Activated CD4-positive, alpha-beta T cell treated with anti-CD3 and anti-CD28 coated beads, Interleukin-2, amount 50 U/mL, for 48 hours (primary cell): ENCODE data around the gene EDEM3.
"Not testable (repeated sequence)": the region's sequence is repeated elsewhere in the genome, so short reads cannot be mapped to it uniquely, and the experiment has no call there.

ENCODE experiments used
- DNase-seq, 2 experiments: peaks; one replicate each; pipeline ENCODE4 v3.0.0-alpha.2; 2020

The EDEM3 gene

GRCh38 chr1:184724843-184725242, 29.8 kb downstream of the EDEM3 start:
- DNase-seq: no peak

- DNase-seq: no peak
Observed at GRCh38 chr1:184716158-184716557, 38.5 kb downstream of the EDEM3 start.

- no peak for DNase-seq
Observed at GRCh38 chr1:184709418-184709817, 45.2 kb downstream of the EDEM3 start.

- DNase-seq: no peak
Observed at GRCh38 chr1:184708084-184708676, 46.5 kb downstream of the EDEM3 start.

- DNase-seq: no peak
Observed at GRCh38 chr1:184705271-184705670, 49.4 kb downstream of the EDEM3 start.

- DNase-seq: no peak
Observed at GRCh38 chr1:184701816-184702215, 52.8 kb downstream of the EDEM3 start.

- DNase-seq: no peak
Observed at GRCh38 chr1:184698969-184699368, 55.7 kb downstream of the EDEM3 start.

- DNase-seq: no peak
Observed at GRCh38 chr1:184698016-184698415, 56.6 kb downstream of the EDEM3 start.

GRCh38 chr1:184696403-184696802, 58.3 kb downstream of the EDEM3 start:
- no peak for DNase-seq

GRCh38 chr1:184695023-184695422, 59.6 kb downstream of the EDEM3 start:
- no peak for DNase-seq

- DNase-seq: no peak
Observed at GRCh38 chr1:184693011-184693410, 61.6 kb downstream of the EDEM3 start.

- DNase-seq: no peak
Observed at GRCh38 chr1:184691719-184692324, 62.8 kb downstream of the EDEM3 start.

GRCh38 chr1:184686540-184686939, 68.1 kb downstream of the EDEM3 start:
- DNase-seq: no peak

GRCh38 chr1:184685116-184685515, 69.5 kb downstream of the EDEM3 start:
- no peak for DNase-seq

- DNase-seq: no peak
Observed at GRCh38 chr1:184684285-184685074, 70.2 kb downstream of the EDEM3 start.

- no peak for DNase-seq
Observed at GRCh38 chr1:184682956-184683355, 71.7 kb downstream of the EDEM3 start.

GRCh38 chr1:184680611-184681225, 73.9 kb downstream of the EDEM3 start:
- not testable (repeated sequence) for DNase-seq

- not testable (repeated sequence) for DNase-seq
Observed at GRCh38 chr1:184679472-184679871, 75.2 kb downstream of the EDEM3 start.

GRCh38 chr1:184677344-184677743, 77.3 kb downstream of the EDEM3 start:
- no peak for DNase-seq

- DNase-seq: no peak
Observed at GRCh38 chr1:184673305-184673704, 81.4 kb downstream of the EDEM3 start.

GRCh38 chr1:184672013-184672726, 82.5 kb downstream of the EDEM3 start:
- DNase-seq: no peak

- no peak for DNase-seq
Observed at GRCh38 chr1:184669391-184669790, 85.3 kb downstream of the EDEM3 start.

GRCh38 chr1:184665360-184665759, 89.3 kb downstream of the EDEM3 start:
- no peak for DNase-seq
